Measurements from ENCODE around the gene UQCC2. TPM values are rescaled to one million over a fixed set of nuclear protein-coding genes. Genes with fewer than 3 reads are reported as not detected.

UQCC2 gene
- total RNA-seq, 1 donor from 2014 or later = 79.4 TPM

- no peak for TF ChIP-seq CTCF (IDR thresholded peaks at IDR 0.05; ENCODE audit: unreplicated experiment)
- no peak overlapping the region for H3K27ac Mint-ChIP-seq
- no peak overlapping the region for H3K4me3 Mint-ChIP-seq
- H3K4me1 Mint-ChIP-seq = peaks cover 13% of the 10 kb centered on the region
- DNase-seq (ENCODE audit: low spot score in 2 of 2, unreplicated experiment in 2 of 2) = no peak
- H3K27me3 Mint-ChIP-seq (ENCODE audit: low read depth) = no peaks in the 10 kb centered on the region
- H3K9me3 Mint-ChIP-seq = no peaks in the 10 kb centered on the region
- no peaks in the 10 kb centered on the region for H3K36me3 Mint-ChIP-seq
These were observed 42.6 kb downstream of the UQCC2 start for GRCh38 chr6:33668914-33669313.

GRCh38 chr6:33668328-33668727 lies 43.2 kb downstream of the UQCC2 start:
- no peak for TF ChIP-seq CTCF (IDR thresholded peaks at IDR 0.05; ENCODE audit: unreplicated experiment)
- H3K27me3 Mint-ChIP-seq (ENCODE audit: low read depth) = no peaks in the 10 kb centered on the region
- DNase-seq (ENCODE audit: low spot score in 2 of 2, unreplicated experiment in 2 of 2) = no peak
- H3K36me3 Mint-ChIP-seq = no peaks in the 10 kb centered on the region
- H3K4me3 Mint-ChIP-seq = no peak overlapping the region
- H3K4me1 Mint-ChIP-seq = peaks cover 9% of the 10 kb centered on the region
- no peak overlapping the region for H3K27ac Mint-ChIP-seq
- no peaks in the 10 kb centered on the region for H3K9me3 Mint-ChIP-seq

GRCh38 chr6:33667776-33668175 lies 43.7 kb downstream of the UQCC2 start:
- TF ChIP-seq CTCF (IDR thresholded peaks at IDR 0.05; ENCODE audit: unreplicated experiment) = no peak
- Mint-ChIP-seq H3K36me3 (no peaks in the 10 kb centered on the region), H3K4me1 (peaks cover 9% of the 10 kb centered on the region), H3K27me3 (ENCODE audit: low read depth) (no peaks in the 10 kb centered on the region), H3K9me3 (no peaks in the 10 kb centered on the region), H3K4me3 (no peak overlapping the region), H3K27ac (no peak overlapping the region)
- no peak for DNase-seq (ENCODE audit: low spot score in 2 of 2, unreplicated experiment in 2 of 2)

- no peak for DNase-seq (ENCODE audit: low spot score in 2 of 2, unreplicated experiment in 2 of 2)
- no peak overlapping the region for H3K4me3 Mint-ChIP-seq
These were observed 44.4 kb downstream of the UQCC2 start for GRCh38 chr6:33667072-33667471.

GRCh38 chr6:33665957-33666356 lies 45.5 kb downstream of the UQCC2 start:
- no peak for TF ChIP-seq CTCF (IDR thresholded peaks at IDR 0.05; ENCODE audit: unreplicated experiment)
- no peaks in the 10 kb centered on the region for H3K27me3 Mint-ChIP-seq (ENCODE audit: low read depth)
- DNase-seq (ENCODE audit: low spot score in 2 of 2, unreplicated experiment in 2 of 2) = no peak
- H3K4me1 Mint-ChIP-seq = peaks cover 2% of the 10 kb centered on the region
- H3K36me3 Mint-ChIP-seq = no peaks in the 10 kb centered on the region
- no peak overlapping the region for H3K4me3 Mint-ChIP-seq
- no peaks in the 10 kb centered on the region for H3K9me3 Mint-ChIP-seq
- H3K27ac Mint-ChIP-seq = no peak overlapping the region

More at GRCh38 chr6:33667072-33667471, 44.4 kb downstream of the UQCC2 start:
- Mint-ChIP-seq H3K27me3 (ENCODE audit: low read depth) (no peaks in the 10 kb centered on the region), H3K27ac (no peak overlapping the region), H3K36me3 (no peaks in the 10 kb centered on the region), H3K9me3 (no peaks in the 10 kb centered on the region), H3K4me1 (peaks cover 9% of the 10 kb centered on the region)
- TF ChIP-seq CTCF (IDR thresholded peaks at IDR 0.05; ENCODE audit: unreplicated experiment) = no peak

- no peaks in the 10 kb centered on the region for H3K36me3 Mint-ChIP-seq
- no peaks in the 10 kb centered on the region for H3K9me3 Mint-ChIP-seq
- TF ChIP-seq CTCF (IDR thresholded peaks at IDR 0.05; ENCODE audit: unreplicated experiment) = no peak
- H3K4me3 Mint-ChIP-seq = no peak overlapping the region
- no peak overlapping the region for H3K27ac Mint-ChIP-seq
- no peaks in the 10 kb centered on the region for H3K27me3 Mint-ChIP-seq (ENCODE audit: low read depth)
- peaks cover 2% of the 10 kb centered on the region for H3K4me1 Mint-ChIP-seq
- no peak for DNase-seq (ENCODE audit: low spot score in 2 of 2, unreplicated experiment in 2 of 2)
These were observed 46.9 kb downstream of the UQCC2 start for GRCh38 chr6:33664506-33665057.
